Left ventricle myocardium inferior (tissue), 1 donor: ENCODE measurements around the gene NFIC. TPM values are rescaled to one million over a fixed set of nuclear protein-coding genes. Genes with fewer than 3 reads are reported as not detected.
A peak's percentile ranks its signal among the peaks of the same experiment; 100 is the strongest.

Source experiments
- DNase-seq: peaks from one replicate; pipeline ENCODE4 v3.0.0-alpha.2; 2020
- H3K27ac ChIP-seq: fragments of 200-600 bp; replicated peaks from 2 replicates; pipeline ENCODE4 v1.8.0; 2021
- H3K27me3 ChIP-seq: fragments of 200-600 bp; 2 replicates; pipeline ENCODE4 v1.8.0; 2021; ENCODE audit warnings: low read depth
- H3K36me3 ChIP-seq: fragments of 200-600 bp; 2 replicates; pipeline ENCODE4 v1.8.0; 2021
- H3K4me1 ChIP-seq: fragments of 200-600 bp; 2 replicates; pipeline ENCODE4 v1.8.0; 2021
- H3K4me3 ChIP-seq: fragments of 200-600 bp; 2 replicates; pipeline ENCODE4 v1.8.0; 2021; ENCODE audit warnings: mild to moderate bottlenecking, moderate library complexity
- H3K9me3 ChIP-seq: fragments of 200-600 bp; replicated peaks from 2 replicates; pipeline ENCODE4 v1.8.0; 2021
- intact Hi-C: fragments of 100-400 bp; cut with micrococcal nuclease; formaldehyde crosslinking; loops from one replicate; pipeline ENCODE4 v1.11.0; 2022
- total RNA-seq: library from RNA; stranded (reverse); fragmentation: NEBNext Ultra II Directional; extraction: Animal tissue kit (Norgen Biotek cat#: 25700); gene quantifications from one replicate; pipeline ENCODE4 v1.2.1, GENCODE V29; 2021
- TF ChIP-seq, protein P1 (sequence below): fragments of 200-600 bp; IDR thresholded peaks from 2 replicates; pipeline ENCODE4 v1.8.0; 2021; ENCODE audit warnings: antibody characterized with exemption, mild to moderate bottlenecking, borderline replicate concordance
- donor health status: DM: no; HTN: yes; CAD: no; lungs with severe emphysema.

Gene NFIC
- total RNA-seq, 1 donor from 2014 or later, result 145 TPM

DNA sequence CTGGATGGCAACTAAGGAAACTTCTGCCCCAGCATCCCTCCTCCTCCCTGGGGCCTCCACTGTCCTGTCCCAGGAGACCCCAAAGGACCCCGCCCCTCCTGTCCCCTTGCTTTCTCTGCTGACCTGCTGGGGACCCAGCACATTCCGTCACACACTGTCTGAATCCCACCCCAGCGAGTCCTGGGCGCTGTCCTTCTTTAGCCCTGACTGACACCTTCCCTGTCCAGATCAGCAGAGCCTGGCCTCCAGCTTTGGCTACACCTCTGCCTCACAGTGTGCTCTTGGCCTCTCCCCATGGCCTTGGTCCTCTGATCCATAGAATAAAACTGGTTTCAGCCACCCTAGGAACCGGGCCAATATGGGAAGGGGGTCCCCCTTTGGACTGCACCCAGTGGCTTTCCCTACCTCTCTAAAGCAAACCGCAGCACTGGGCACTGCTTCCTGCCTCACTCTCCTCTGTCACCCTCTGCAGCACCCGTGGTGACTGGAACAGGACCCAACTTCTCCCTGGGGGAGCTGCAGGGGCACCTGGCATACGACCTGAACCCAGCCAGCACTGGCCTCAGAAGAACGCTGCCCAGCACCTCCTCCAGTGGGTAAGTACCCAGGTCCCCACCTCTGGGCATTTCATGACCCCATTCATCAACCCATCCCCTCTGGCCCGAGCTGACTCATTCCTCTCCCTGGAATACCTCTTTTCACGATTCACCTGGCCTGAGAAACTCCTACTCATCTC lies 67.6 kb downstream of the NFIC start:
- H3K4me3 ChIP-seq, result peak overlapping the region; percentile 66
- H3K27ac ChIP-seq, result peak overlapping the region; percentile 94
- intact Hi-C loops, result no loop called here
- TF ChIP-seq, protein P1, sequence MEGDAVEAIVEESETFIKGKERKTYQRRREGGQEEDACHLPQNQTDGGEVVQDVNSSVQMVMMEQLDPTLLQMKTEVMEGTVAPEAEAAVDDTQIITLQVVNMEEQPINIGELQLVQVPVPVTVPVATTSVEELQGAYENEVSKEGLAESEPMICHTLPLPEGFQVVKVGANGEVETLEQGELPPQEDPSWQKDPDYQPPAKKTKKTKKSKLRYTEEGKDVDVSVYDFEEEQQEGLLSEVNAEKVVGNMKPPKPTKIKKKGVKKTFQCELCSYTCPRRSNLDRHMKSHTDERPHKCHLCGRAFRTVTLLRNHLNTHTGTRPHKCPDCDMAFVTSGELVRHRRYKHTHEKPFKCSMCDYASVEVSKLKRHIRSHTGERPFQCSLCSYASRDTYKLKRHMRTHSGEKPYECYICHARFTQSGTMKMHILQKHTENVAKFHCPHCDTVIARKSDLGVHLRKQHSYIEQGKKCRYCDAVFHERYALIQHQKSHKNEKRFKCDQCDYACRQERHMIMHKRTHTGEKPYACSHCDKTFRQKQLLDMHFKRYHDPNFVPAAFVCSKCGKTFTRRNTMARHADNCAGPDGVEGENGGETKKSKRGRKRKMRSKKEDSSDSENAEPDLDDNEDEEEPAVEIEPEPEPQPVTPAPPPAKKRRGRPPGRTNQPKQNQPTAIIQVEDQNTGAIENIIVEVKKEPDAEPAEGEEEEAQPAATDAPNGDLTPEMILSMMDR, result no peak
- peaks cover 46% of the 10 kb centered on the region for H3K4me1 ChIP-seq
- DNase-seq, result no peak
- H3K27me3 ChIP-seq, result no peaks in the 10 kb centered on the region
- peaks cover 53% of the 10 kb centered on the region for H3K36me3 ChIP-seq
- H3K9me3 ChIP-seq, result no peaks in the 10 kb centered on the region

DNA sequence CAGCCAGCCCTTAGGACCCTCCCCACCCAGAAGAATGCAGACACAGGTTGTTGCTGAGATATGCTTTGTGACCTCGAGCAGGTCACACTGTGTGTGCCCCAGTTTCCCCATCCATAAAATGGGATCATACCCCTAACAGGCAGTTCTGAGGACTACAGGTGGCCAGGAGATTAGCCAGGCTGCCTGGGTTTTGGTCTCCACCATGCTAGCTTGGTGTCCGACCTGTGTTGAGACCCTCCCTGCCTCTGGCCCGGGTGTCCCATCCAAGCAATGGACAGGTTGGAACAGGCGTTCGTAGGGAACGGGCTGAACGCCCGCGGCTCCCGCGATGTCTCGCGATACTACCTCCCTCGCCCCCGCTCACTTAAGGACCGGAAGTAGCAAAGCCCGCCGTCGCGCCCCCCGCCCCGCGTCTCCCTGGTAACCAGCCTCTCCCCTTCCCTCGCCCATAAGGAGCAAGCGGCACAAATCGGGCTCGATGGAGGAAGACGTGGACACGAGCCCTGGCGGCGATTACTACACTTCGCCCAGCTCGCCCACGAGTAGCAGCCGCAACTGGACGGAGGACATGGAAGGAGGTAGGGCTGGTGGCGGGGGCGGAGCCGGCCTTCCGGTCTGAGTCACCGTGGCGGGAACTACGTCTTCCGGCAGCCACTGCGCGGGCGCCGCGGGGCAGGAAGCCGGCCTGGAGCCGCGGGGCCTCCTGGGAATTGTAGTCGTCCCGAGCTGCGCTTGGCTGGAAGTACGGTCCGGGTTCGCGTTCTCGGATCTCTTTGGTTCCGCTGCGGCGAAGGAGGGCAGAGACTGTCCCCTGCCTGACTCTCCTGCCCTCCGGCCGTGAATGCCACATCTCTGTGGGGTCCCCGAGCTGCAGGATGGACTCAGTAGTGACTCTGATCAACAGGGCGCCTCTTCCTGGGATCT lies 68.5 kb downstream of the NFIC start:
- Histone ChIP-seq H3K9me3 (no peaks in the 10 kb centered on the region), H3K36me3 (peaks cover 56% of the 10 kb centered on the region), H3K4me1 (peaks cover 39% of the 10 kb centered on the region), H3K4me3 (peak overlapping the region; percentile 66), H3K27me3 (no peaks in the 10 kb centered on the region), H3K27ac (peak overlapping the region; percentile 94)
- DNase-seq, result peak; percentile 96
- intact Hi-C loops, result no loop called here
- TF ChIP-seq, protein P1, result no peak

DNA sequence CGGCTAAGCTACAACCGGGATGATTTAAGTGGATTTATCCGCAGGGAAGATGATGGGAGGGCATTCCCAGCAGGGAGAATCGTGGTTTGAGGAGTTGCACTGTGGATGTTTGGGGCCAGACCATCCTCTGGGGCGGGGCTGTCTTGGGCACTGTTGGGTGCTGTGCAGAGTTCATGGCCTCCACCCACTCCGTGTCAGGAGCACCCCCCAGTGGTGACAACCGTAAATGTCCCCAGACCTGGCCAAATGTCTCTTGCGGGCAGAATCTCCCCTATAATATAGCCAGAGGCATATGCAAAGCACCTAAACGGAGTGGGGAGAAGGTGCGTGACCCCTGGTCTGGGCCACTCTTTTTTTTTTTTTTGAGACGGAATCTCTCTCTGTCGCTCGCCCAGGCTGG lies 73.7 kb downstream of the NFIC start:
- H3K4me1 ChIP-seq, result peaks cover 54% of the 10 kb centered on the region
- peaks cover 44% of the 10 kb centered on the region for H3K36me3 ChIP-seq
- no peaks in the 10 kb centered on the region for H3K27me3 ChIP-seq
- TF ChIP-seq, protein P1, result peak; percentile 64
- DNase-seq, result peak; percentile 57
- intact Hi-C loops, result no loop called here
- H3K4me3 ChIP-seq, result no peak overlapping the region
- H3K27ac ChIP-seq, result peak overlapping the region; percentile 23
- no peaks in the 10 kb centered on the region for H3K9me3 ChIP-seq

DNA sequence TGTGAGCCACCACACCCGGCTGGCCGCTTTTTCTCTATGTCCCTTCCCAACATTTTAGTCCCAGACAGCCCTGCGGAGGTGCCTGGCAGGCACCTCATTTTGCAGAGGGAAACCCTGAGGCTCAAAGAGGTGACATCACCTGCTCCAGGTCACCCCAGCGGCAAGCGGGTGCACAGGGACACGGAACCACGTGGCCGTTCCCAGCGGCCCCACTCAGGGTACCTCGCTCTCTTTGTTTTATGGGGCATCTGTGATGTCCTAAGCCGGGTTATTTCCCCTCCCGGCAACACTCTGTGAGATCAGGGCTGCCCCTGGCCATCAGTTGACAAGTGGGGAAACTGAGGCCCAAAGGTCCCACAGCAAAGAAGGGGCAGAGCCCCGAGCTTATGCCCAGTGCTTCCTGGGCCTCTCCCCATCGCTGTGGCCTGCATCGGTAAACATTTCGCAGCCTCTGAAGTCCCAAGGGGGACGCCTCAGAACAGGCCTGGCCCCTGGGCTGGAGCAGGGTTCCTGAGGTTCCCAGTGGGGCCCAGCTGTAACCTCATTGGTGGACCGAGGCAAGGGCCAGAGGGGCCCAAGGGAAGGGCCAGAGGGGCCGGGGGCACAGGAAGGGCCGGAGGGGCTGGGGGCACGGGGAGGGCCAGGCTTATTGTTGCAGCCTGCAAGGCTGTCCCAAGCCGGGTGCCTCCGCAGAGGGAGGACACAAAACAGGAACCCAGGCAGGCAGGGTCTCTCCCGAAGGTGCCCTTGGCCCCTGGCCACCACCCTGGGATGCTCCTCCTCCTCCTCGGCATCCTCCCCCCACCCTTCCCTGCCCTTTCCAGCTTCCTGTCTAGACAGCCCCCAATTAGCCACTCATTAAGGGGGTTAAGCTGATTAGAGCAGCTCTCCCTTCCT lies 75.0 kb downstream of the NFIC start:
- intact Hi-C loops, result no loop called here
- H3K27me3 ChIP-seq, result no peaks in the 10 kb centered on the region
- H3K9me3 ChIP-seq, result no peaks in the 10 kb centered on the region
- TF ChIP-seq, protein P1, result no peak
- peaks cover 50% of the 10 kb centered on the region for H3K36me3 ChIP-seq
- peaks cover 59% of the 10 kb centered on the region for H3K4me1 ChIP-seq
- H3K27ac ChIP-seq, result peak overlapping the region; percentile 55
- DNase-seq, result no peak
- no peak overlapping the region for H3K4me3 ChIP-seq

DNA sequence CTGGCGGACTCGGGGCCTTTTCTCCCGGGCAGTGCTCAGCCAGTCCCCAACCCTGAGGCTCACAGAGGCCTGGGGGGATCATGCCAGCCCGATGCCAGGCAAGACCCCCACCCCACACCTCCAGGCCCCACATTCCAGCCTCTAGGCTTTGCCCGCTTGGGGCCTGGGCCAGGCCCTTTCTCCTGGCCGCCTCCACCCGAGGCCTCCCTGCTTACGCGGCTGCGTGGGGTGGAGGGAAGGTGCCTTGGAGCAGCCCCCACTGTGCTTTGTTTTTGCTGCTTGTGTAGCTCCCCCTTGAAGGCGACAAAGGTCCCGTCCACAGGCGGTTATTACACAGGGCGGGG lies 75.6 kb downstream of the NFIC start:
- intact Hi-C loops, result no loop called here
- H3K27me3 ChIP-seq, result no peaks in the 10 kb centered on the region
- no peaks in the 10 kb centered on the region for H3K9me3 ChIP-seq
- H3K4me3 ChIP-seq, result no peak overlapping the region
- H3K36me3 ChIP-seq, result peaks cover 50% of the 10 kb centered on the region
- no peak for DNase-seq
- peak overlapping the region; percentile 55 for H3K27ac ChIP-seq
- TF ChIP-seq, protein P1, result no peak
- H3K4me1 ChIP-seq, result peaks cover 62% of the 10 kb centered on the region
